ENCODE measurements around the gene ATP8B1. TPM values are rescaled to one million over a fixed set of nuclear protein-coding genes. Genes with fewer than 3 reads are reported as not detected.

Gene ATP8B1
- total and polyA plus RNA-seq, 10 donors = 1.0 to 22.0 (median 12.7) TPM

GRCh38 chr18:57775937-57776336, 27.2 kb downstream of the ATP8B1 start:
- intact Hi-C loops (cut with DNase I; ENCODE audit: low total_unique reads) = no loop called here
- no peaks in the 10 kb centered on the region for H3K27me3 ChIP-seq (replicated peaks in 1 of 7)
- DNase-seq = no peak
- H3K9me3 ChIP-seq = no peaks in the 10 kb centered on the region
- WGBS, 5 donors = 79 to 88% (median 85%) methylated on average over 3 of the region's 3 CpGs
- TF ChIP-seq, protein P1, sequence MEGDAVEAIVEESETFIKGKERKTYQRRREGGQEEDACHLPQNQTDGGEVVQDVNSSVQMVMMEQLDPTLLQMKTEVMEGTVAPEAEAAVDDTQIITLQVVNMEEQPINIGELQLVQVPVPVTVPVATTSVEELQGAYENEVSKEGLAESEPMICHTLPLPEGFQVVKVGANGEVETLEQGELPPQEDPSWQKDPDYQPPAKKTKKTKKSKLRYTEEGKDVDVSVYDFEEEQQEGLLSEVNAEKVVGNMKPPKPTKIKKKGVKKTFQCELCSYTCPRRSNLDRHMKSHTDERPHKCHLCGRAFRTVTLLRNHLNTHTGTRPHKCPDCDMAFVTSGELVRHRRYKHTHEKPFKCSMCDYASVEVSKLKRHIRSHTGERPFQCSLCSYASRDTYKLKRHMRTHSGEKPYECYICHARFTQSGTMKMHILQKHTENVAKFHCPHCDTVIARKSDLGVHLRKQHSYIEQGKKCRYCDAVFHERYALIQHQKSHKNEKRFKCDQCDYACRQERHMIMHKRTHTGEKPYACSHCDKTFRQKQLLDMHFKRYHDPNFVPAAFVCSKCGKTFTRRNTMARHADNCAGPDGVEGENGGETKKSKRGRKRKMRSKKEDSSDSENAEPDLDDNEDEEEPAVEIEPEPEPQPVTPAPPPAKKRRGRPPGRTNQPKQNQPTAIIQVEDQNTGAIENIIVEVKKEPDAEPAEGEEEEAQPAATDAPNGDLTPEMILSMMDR (IDR thresholded peaks at IDR 0.05 in 8 of 11, conservative IDR thresholded peaks at IDR 0.05 in 3 of 11) = no peak
- TF ChIP-seq POLR2A (IDR thresholded peaks at IDR 0.05) = no peak
- no peak for TF ChIP-seq POLR2AphosphoS5 (IDR thresholded peaks at IDR 0.05)
- no peak overlapping the region for H3K4me3 ChIP-seq
- peaks cover 3 to 47% (median 24%) of the 10 kb centered on the region in 6 donors for H3K4me1 ChIP-seq
- peak overlapping the region in 2 of 8 donors; percentile 10 to 12 for H3K27ac ChIP-seq
- H3K36me3 ChIP-seq = no peaks in the 10 kb centered on the region

DNA sequence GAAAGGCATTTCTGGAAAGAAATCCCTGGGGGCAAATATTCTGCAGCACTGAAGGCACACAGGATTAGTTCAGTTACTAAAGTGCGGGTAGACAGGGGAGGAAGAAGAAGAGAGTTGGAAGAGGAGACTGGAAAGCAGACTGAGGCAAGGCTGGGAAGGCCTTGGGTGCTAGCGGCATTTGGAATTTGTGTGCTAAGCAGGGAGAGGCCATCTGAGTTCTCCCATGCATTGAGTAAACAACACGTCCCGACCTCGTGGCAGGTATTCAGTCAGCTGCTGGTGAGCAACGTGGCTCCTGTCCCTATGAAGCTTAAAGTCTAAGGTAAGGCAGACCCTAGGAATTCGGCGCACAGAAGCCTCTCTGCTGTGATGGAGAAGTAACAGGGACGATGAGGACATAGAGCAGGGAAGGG, 30.7 kb downstream of the ATP8B1 start:
- intact Hi-C loops (cut with DNase I; ENCODE audit: low total_unique reads) = no loop called here
- TF ChIP-seq POLR2A (IDR thresholded peaks at IDR 0.05) (no peak), POLR2AphosphoS5 (IDR thresholded peaks at IDR 0.05) (no peak)
- TF ChIP-seq, protein P1 (IDR thresholded peaks at IDR 0.05 in 8 of 11, conservative IDR thresholded peaks at IDR 0.05 in 3 of 11) = no peak
- Histone ChIP-seq H3K27ac (no peak overlapping the region), H3K9me3 (no peaks in the 10 kb centered on the region), H3K4me3 (no peak overlapping the region), H3K27me3 (replicated peaks in 1 of 7) (no peaks in the 10 kb centered on the region), H3K36me3 (no peaks in the 10 kb centered on the region), H3K4me1 (peaks cover 0 to 63% (median 26%) of the 10 kb centered on the region in 6 donors)
- 88 to 94% (median 90%) methylated on average over 9 of the region's 9 CpGs for WGBS, 5 donors
- DNase-seq = no peak

GRCh38 chr18:57771626-57772025, 31.5 kb downstream of the ATP8B1 start:
- intact Hi-C loops (cut with DNase I; ENCODE audit: low total_unique reads) = no loop called here
- no peak for DNase-seq
- no peaks in the 10 kb centered on the region for H3K9me3 ChIP-seq
- H3K27ac ChIP-seq = peak overlapping the region in 3 of 8 donors; percentile 28 to 48 (median 39)
- no peak overlapping the region for H3K4me3 ChIP-seq
- H3K27me3 ChIP-seq (replicated peaks in 1 of 7) = no peaks in the 10 kb centered on the region
- peaks cover 0 to 3% (median 0%) of the 10 kb centered on the region in 6 donors for H3K36me3 ChIP-seq
- WGBS, 5 donors = 82 to 95% (median 87%) methylated on average over 3 of the region's 3 CpGs
- H3K4me1 ChIP-seq = peaks cover 0 to 56% (median 23%) of the 10 kb centered on the region in 6 donors
- TF ChIP-seq, protein P1 (IDR thresholded peaks at IDR 0.05 in 8 of 11, conservative IDR thresholded peaks at IDR 0.05 in 3 of 11) = no peak
- TF ChIP-seq POLR2A (IDR thresholded peaks at IDR 0.05) (no peak), POLR2AphosphoS5 (IDR thresholded peaks at IDR 0.05) (no peak)

- peak overlapping the region in 3 of 8 donors; percentile 39 to 50 (median 48) for H3K27ac ChIP-seq
- DNase-seq = no peak
- TF ChIP-seq POLR2AphosphoS5 (IDR thresholded peaks at IDR 0.05) = no peak
- TF ChIP-seq POLR2A (IDR thresholded peaks at IDR 0.05) = no peak
- TF ChIP-seq, protein P1 (IDR thresholded peaks at IDR 0.05 in 8 of 11, conservative IDR thresholded peaks at IDR 0.05 in 3 of 11) = no peak
- H3K27me3 ChIP-seq (replicated peaks in 1 of 7) = no peaks in the 10 kb centered on the region
- H3K4me1 ChIP-seq = peaks cover 0 to 52% (median 20%) of the 10 kb centered on the region in 6 donors
- no peak overlapping the region for H3K4me3 ChIP-seq
- H3K36me3 ChIP-seq = peaks cover 0 to 3% (median 0%) of the 10 kb centered on the region in 6 donors
- WGBS, 5 donors = 33 to 75% (median 48%) methylated on average over 3 of the region's 3 CpGs
- intact Hi-C loops (cut with DNase I; ENCODE audit: low total_unique reads) = no loop called here
- H3K9me3 ChIP-seq = no peaks in the 10 kb centered on the region
Measured at GRCh38 chr18:57771193-57771592, 31.9 kb downstream of the ATP8B1 start.

All from spleen (tissue), 11 donors.